HG03565 (cell line): ENCODE results near the gene ACTR8.

Source experiments
- ATAC-seq: cut with Tn5 transposase; IDR thresholded peaks from one replicate; pipeline ENCODE4 v1.9.1; 2021; ENCODE audit warnings: mild to moderate bottlenecking, moderate library complexity; ENCODE audit not compliant: unreplicated experiment

ACTR8 gene

DNA sequence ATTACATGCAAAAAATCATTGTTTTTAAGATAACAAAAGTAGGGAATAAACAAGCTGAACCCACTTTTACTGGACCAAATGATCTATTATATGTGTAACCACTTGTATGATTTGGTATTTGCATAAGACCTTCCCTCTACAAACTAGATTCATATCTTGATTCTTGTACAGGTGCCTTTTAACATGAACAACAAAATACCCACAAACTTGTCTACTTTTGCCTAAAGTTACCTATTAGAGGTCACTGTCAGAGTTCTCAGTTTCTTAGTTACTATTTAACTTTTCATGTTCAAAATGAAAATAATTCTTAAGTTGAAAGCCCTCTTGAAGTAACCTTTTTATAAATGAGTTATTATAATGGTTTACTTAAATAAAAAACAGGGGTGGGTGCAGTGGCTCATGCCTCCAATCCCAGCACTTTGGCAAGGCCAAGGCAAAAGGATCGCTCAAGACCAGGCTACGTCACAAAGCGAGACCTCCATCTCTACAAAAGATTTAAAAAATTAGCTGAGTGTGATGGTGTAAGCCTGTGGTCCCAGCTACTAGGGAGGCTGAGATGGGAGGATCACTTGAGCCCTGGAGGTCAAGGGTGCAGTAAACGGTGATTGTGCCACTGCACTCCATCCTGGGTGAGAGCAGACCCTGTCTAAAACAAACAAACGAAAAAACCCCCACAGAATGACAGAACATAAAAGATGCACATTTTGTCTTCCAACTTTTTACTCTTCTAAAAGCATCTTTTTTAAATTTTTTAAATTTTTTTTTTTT, 16.0 kb downstream of the ACTR8 start:
- no peak for ATAC-seq

DNA sequence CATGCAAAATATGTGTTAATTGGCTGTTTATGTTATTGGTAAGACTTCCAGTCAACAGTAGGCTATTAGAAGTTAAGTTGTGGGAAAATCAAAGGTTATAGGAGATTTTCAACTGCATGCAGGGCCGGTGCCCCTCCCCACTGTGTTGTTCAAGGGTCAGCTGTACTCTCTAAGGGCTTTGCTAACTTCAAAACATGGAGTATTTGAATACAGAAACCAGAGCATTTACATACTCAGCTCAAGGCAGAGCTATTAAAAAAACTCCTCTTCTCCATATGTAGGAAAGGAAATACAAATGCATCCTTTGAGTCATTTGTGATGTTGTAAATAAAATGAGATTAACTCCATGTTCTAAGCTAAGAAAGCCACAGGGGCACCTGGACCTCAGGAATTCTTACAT, 18.8 kb downstream of the ACTR8 start:
- no peak for ATAC-seq

GRCh38 chr3:53862241-53862640, 19.7 kb downstream of the ACTR8 start:
- no peak for ATAC-seq

DNA sequence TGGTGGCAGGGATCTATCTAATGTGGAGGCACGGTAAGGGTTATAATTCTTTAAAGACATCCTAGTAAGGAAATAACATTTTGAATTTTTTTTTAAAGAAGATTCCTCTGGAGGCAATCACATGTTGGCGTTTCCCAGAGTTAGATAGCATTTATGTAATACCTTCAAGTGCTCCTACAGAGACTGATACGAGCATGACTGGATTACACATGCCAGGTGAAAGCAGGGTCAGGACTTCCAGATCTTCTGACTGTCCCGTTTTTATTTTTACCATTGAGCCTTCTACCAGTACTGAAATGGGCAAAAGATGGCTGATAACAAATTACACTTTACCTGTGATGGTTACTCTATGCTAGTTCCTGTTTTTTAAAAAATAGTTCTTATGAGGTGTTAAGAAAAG, 21.8 kb downstream of the ACTR8 start:
- ATAC-seq, result no peak

GRCh38 chr3:53859178-53859577, 22.8 kb downstream of the ACTR8 start:
- ATAC-seq, result no peak

- ATAC-seq, result no peak
Observed at GRCh38 chr3:53858096-53858741, 23.7 kb downstream of the ACTR8 start.

DNA sequence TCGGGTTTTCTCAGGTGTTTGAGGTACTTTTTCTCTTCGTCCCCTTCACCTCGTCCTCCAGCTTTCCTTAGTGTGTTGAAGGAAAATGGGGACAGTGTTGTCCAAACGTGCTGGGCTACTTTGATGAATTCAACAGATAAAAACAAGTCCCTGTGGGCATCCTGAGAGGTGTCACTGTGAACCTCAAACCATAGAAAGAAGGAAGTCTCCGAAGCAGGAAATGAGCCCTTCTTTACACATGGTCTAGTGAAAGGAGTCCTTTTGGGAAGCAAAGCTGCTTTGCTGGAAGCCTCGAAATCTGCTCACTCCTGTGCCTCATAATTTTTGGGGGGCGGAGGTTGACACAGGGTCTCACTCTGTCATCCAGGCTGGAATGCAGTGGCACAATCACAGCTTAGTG, 25.0 kb downstream of the ACTR8 start:
- ATAC-seq, result no peak

- ATAC-seq, result no peak
Observed at GRCh38 chr3:53850895-53851294, 31.1 kb downstream of the ACTR8 start.

DNA sequence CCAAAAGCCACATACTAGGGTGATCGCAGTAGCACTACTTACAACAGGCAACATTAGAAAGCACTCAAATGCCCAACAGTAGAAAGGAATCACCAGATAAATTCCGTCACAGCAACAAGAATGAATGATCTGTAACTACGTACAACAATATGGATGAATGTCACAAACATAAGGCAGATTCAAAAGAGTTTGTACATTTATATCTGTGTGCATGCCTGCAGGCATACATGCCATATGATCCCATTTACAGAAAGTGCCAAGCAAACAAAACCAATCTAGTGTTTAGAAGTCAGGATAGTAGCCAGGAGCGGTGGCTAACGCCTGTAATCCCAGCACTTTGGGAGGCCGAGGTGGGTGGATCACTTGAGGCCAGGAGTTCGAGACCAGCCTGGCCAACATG, 32.0 kb downstream of the ACTR8 start:
- no peak for ATAC-seq

DNA sequence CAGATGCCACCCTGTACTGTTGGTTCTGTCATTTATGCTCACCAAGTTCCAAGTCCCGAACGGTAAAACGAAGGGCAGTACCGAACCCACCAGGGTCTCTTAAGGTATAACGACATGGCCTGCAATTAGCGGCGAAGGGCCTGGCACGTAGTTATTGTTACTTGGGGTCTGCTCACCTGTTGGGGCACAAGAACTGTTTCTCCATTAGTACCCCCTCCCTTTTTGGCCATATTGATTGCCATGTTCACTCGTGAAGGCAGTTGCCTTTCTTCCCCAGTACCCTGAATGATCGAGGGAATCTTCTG, 35.1 kb downstream of the ACTR8 start:
- no peak for ATAC-seq

DNA sequence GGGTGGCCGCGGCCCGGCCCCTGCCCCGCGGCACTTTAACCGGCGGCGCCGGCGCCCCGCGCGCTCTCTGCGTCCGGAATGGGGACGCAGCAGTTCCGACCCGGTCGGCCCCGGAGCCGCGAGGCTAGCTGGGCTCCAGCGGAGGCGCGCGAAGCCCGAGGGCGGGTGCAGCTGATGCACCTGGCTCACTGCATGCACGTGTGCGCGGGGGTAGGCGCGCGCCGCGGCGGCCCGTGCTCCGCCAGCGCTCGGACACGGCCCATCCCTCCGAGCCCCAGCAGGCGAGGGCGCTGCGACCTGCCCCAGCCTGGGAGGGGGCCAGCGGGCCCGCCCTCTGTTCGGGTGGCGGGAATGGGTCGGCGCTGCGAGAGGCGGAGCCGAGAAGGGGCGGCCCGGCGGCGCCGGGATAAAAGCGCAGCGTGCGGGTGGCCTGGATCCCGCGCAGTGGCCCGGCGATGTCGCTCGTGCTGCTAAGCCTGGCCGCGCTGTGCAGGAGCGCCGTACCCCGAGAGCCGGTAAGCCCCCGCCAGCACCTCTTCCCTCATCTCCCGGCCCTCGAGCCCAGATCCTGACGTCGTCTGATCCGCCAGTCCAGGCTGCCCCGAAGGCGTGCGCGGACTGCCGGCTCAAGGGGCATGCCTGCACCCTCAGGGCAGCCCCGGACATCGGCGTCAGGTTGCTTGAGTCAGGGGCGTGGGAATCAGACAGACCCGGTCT, 35.7 kb downstream of the ACTR8 start, which contains the start of the genes CHDH and IL17RB:
CHDH (minus strand) TSS at position 286 of the 717 bp plus-strand sequence. CDS start 22,411 bp downstream, outside the sequence.
IL17RB (plus strand) TSS at position 435 of the 717 bp plus-strand sequence; CDS start at position 456, 21 bp downstream.
- peak; percentile 34 for ATAC-seq

- ATAC-seq, result no peak
Observed at GRCh38 chr3:53845881-53846133, 36.1 kb downstream of the ACTR8 start.

GRCh38 chr3:53845103-53845880, 36.7 kb downstream of the ACTR8 start:
- ATAC-seq, result no peak

- no peak for ATAC-seq
Observed at GRCh38 chr3:53844262-53845102, 37.5 kb downstream of the ACTR8 start.

- no peak for ATAC-seq
Observed at GRCh38 chr3:53843195-53844177, 38.5 kb downstream of the ACTR8 start.

GRCh38 chr3:53842436-53843194, 39.3 kb downstream of the ACTR8 start:
- ATAC-seq, result no peak

DNA sequence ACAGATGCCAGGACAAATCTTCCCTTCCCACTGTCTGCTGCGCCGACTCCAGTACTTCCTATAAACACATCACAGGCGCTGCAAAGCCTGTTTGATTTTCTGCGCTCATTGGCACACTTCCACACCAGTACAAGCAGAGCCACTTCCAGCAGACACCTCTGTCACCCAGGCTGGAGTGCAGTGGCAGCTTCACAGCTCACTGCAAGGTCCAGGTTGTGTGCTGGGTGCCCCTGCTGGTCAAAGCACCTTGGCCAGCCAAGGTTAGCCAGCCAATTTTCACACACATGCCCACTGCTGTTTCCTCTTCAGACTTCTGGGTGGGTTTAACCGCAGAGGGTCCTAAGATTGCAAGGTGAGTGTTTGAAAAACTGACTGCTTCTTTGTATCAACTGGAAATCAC, 40.7 kb downstream of the ACTR8 start:
- no peak for ATAC-seq

DNA sequence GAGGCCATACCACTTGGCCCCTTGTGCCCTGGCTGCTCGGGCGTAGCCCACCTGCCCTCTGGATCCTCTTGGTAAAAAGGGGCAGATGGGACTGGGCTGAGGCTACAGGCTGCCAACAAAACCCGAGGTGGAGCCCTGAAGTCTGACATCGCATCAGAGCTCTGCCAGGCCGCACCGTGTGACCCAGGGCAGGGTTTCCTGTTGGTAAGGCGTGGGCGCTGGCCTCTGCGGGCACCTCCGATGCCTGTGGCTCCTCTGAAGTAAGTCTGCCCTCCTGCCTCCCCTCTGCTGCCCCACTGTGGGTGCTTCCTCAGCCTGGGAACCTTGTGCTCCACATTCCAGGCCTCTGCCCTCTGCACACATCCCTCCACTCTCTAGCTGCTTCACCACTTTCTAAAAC, 44.6 kb downstream of the ACTR8 start:
- no peak for ATAC-seq
